Left cardiac atrium (tissue), 4 donors: ENCODE results near the gene CEACAM4. TPM values are rescaled to one million over a fixed set of nuclear protein-coding genes. Genes with fewer than 3 reads are reported as not detected.

Source experiments
- ATAC-seq, 2 donors: fragments of 200-7000 bp; cut with Tn5 transposase; one replicate each; pipeline ENCODE4 v1.9.1; 2020; ENCODE audit warnings: mild to moderate bottlenecking in 2 of 2, moderate library complexity in 2 of 2
- DNase-seq: peaks from one replicate; pipeline ENCODE4 v3.0.0-alpha.2; 2020
- intact Hi-C, 2 donors: fragments of 100-400 bp; cut with DNase I; formaldehyde crosslinking; loops; one replicate each; pipeline versions ENCODE4 v1.14.1 to v1.15.1; 2022 to 2023
- total RNA-seq, 2 donors: library from RNA; stranded (reverse); fragmentation: NEBNext Ultra II Directional; extraction: Animal tissue kit (Norgen Biotek cat#: 25700); gene quantifications; one replicate each; pipeline ENCODE4 v1.2.1, GENCODE V29; 2021
- donor health status: DM: no; HTN: yes; CAD: no.
- donor health status: DM: no; HTN: yes; CAD: no; lungs with severe emphysema.
- donor health status: DM: yes; HTN: yes; CAD: no.
- donor health status: Dilated cardiomyopathy.

CEACAM4 gene
- total RNA-seq, 2 donors from 2014 or later: 0.84 to 0.91 TPM

- intact Hi-C loops: no loop called here
- DNase-seq: no peak
- ATAC-seq: no peak
These were observed 6.7 kb downstream of the CEACAM4 start for GRCh38 chr19:41620171-41620570.

GRCh38 chr19:41619018-41619556 lies 7.8 kb downstream of the CEACAM4 start:
- ATAC-seq (no peak), DNase-seq (no peak)
- intact Hi-C loops: no loop called here

GRCh38 chr19:41617941-41618730 lies 8.7 kb downstream of the CEACAM4 start:
- ATAC-seq: no peak
- intact Hi-C loops: no loop called here
- DNase-seq: no peak

- intact Hi-C loops: no loop called here
- ATAC-seq: no peak
- no peak for DNase-seq
These were observed 9.9 kb downstream of the CEACAM4 start for GRCh38 chr19:41616792-41617621.

- no peak for ATAC-seq
- intact Hi-C loops: no loop called here
- no peak for DNase-seq
These were observed 11.7 kb downstream of the CEACAM4 start for GRCh38 chr19:41615207-41615606.

- ATAC-seq (no peak), DNase-seq (no peak)
- intact Hi-C loops: no loop called here
These were observed 14.4 kb downstream of the CEACAM4 start for GRCh38 chr19:41612483-41612882.

GRCh38 chr19:41610789-41611188 lies 16.1 kb downstream of the CEACAM4 start:
- DNase-seq (no peak), ATAC-seq (no peak)
- intact Hi-C loops: no loop called here

- intact Hi-C loops: no loop called here
- no peak for DNase-seq
- no peak for ATAC-seq
These were observed 19.2 kb downstream of the CEACAM4 start for GRCh38 chr19:41607668-41608067.

GRCh38 chr19:41606215-41606837 lies 20.5 kb downstream of the CEACAM4 start:
- intact Hi-C loops: no loop called here
- no peak for ATAC-seq
- no peak for DNase-seq

- DNase-seq: no peak
- ATAC-seq: no peak
- intact Hi-C loops: no loop called here
These were observed 22.0 kb downstream of the CEACAM4 start for GRCh38 chr19:41604831-41605230.

GRCh38 chr19:41601771-41602170 lies 25.1 kb downstream of the CEACAM4 start:
- ATAC-seq (no peak), DNase-seq (no peak)
- intact Hi-C loops: no loop called here

- no peak for ATAC-seq
- intact Hi-C loops: no loop called here
- no peak for DNase-seq
These were observed 27.5 kb downstream of the CEACAM4 start for GRCh38 chr19:41599175-41599966.

- peak; percentile 51 for DNase-seq
- intact Hi-C loops: no loop called here
- ATAC-seq: peak in 1 of 2 donors; percentile 79
These were observed 29.3 kb downstream of the CEACAM4 start for GRCh38 chr19:41597600-41598041.

GRCh38 chr19:41595890-41596280 lies 31.0 kb downstream of the CEACAM4 start:
- intact Hi-C loops: no loop called here
- ATAC-seq (no peak), DNase-seq (no peak)

GRCh38 chr19:41595258-41595889 lies 31.5 kb downstream of the CEACAM4 start:
- ATAC-seq (peak; percentile 57 to 63), DNase-seq (peak; percentile 53)
- intact Hi-C loops: no loop called here

GRCh38 chr19:41591951-41592562 lies 34.8 kb downstream of the CEACAM4 start:
- intact Hi-C loops: no loop called here
- ATAC-seq: no peak
- DNase-seq: no peak

- ATAC-seq (no peak), DNase-seq (no peak)
- intact Hi-C loops: no loop called here
These were observed 35.9 kb downstream of the CEACAM4 start for GRCh38 chr19:41590936-41591335.

- no peak for DNase-seq
- intact Hi-C loops: no loop called here
- no peak for ATAC-seq
These were observed 37.5 kb downstream of the CEACAM4 start for GRCh38 chr19:41589371-41589770.
